Suprapubic skin (tissue), 4 donors: ENCODE measurements around the gene CCT7. TPM values are rescaled to one million over a fixed set of nuclear protein-coding genes. Genes with fewer than 3 reads are reported as not detected.
A peak's percentile ranks its signal among the peaks of the same experiment; 100 is the strongest.

Experiments
- DNase-seq, 2 donors: peaks; one replicate each; pipeline ENCODE4 v3.0.0-alpha.2; 2019; ENCODE audit warnings: low spot score in 2 of 2
- H3K27ac ChIP-seq: fragments of 200-600 bp; sonication (generic); one replicate; pipeline ENCODE4 v1.5.1; 2019
- H3K27me3 ChIP-seq: fragments of 200-600 bp; sonication (generic); one replicate; pipeline ENCODE4 v1.5.1; 2019
- H3K36me3 ChIP-seq: fragments of 200-600 bp; sonication (generic); one replicate; pipeline ENCODE4 v1.5.1; 2019
- H3K4me1 ChIP-seq: fragments of 200-600 bp; sonication (generic); one replicate; pipeline ENCODE4 v1.5.1; 2019
- H3K4me3 ChIP-seq: fragments of 200-600 bp; sonication (generic); one replicate; pipeline ENCODE4 v1.5.1; 2019; ENCODE audit warnings: mild to moderate bottlenecking
- H3K9me3 ChIP-seq: fragments of 200-600 bp; sonication (generic); one replicate; pipeline ENCODE4 v1.5.1; 2019
- CTCF ChIP-seq, 2 donors: fragments of 200-600 bp in 1 of 2; fragments of 450-650 bp in 1 of 2; sonication (generic) in 1 of 2; IDR thresholded peaks; one replicate each; pipeline ENCODE4 v1.5.1; 2016 to 2019; ENCODE audit warnings: antibody characterized with exemption in 2 of 2, mild to moderate bottlenecking in 1 of 2, moderate library complexity in 1 of 2
- EP300 ChIP-seq: sonication (generic); formaldehyde crosslinking; IDR thresholded peaks from one replicate; pipeline ENCODE4 v1.6.1; 2017; ENCODE audit warnings: antibody characterized with exemption
- POLR2A ChIP-seq, 2 donors: fragments of 450-650 bp; IDR thresholded peaks; one replicate each; pipeline ENCODE4 v1.6.1; 2017; ENCODE audit warnings: antibody characterized with exemption in 2 of 2, mild to moderate bottlenecking in 2 of 2, moderate library complexity in 2 of 2
- POLR2AphosphoS5 ChIP-seq, 3 donors: sonication (generic); formaldehyde crosslinking; IDR thresholded peaks; one replicate each; pipeline ENCODE4 v1.6.1; 2017; ENCODE audit warnings: antibody characterized with exemption in 3 of 3
- WGBS: methylation state at CpG from one replicate; pipeline ENCODE4 v1.1.5; 2018; 5-methylcytosine and 5-hydroxymethylcytosine counted together
- total RNA-seq, 4 donors: library from RNA; depleted of rRNA; stranded (reverse); fragments of >200 nt; gene quantifications; one replicate each; pipeline ENCODE4 v1.1.0, GENCODE V29; 2016

Gene CCT7
- total RNA-seq, 4 donors from 2014 or later, result 99.7 to 175 (median 158) TPM

DNA sequence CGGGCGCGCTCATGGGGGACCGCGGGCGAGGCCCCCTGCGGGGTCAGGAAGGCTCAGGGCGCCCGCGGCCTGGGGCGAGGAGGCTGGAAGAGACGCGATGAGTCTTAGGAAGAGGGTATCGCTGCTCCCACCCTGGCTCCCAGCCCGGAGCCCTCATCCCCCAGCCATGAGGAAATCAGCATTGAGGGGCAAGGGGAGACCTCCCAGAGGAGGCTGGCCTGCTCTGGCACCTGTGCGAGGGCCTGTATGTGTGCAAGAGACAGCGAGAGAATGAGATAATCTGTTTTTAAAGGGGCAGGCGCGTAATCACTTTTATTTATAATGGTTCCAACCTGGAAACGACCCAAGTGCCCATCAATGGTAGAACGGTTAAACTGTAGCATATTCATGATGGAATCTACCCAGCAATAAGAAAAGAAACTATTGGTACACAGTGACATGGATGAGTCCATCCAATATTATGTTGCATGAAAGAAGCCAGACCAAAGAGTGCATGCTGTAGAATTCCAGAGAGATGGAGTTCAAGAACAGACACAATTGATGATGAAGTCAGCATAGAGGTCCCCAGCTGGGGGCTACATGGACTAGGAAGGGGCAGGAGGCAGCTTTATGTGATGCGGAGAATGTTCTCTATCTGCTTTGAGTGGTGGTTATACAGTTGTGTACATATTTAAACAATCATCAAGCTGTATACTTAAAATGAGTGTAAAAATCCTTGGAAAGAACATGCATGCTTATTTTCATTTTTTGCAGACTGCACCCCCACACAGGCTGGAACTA, 35.8 kb downstream of the CCT7 start:
- peaks cover 15% of the 10 kb centered on the region for H3K4me1 ChIP-seq
- H3K4me3 ChIP-seq, result peak overlapping the region; percentile 49
- H3K27ac ChIP-seq, result no peak overlapping the region
- H3K27me3 ChIP-seq, result peaks cover 27% of the 10 kb centered on the region
- WGBS, result 36% methylated on average over 9 of the region's 22 CpGs
- TF ChIP-seq POLR2AphosphoS5 (IDR thresholded peaks at IDR 0.05), result no peak
- TF ChIP-seq CTCF (IDR thresholded peaks at IDR 0.05), result no peak
- TF ChIP-seq POLR2A (IDR thresholded peaks at IDR 0.05), result no peak
- TF ChIP-seq EP300, result no peak
- no peaks in the 10 kb centered on the region for H3K36me3 ChIP-seq
- no peaks in the 10 kb centered on the region for H3K9me3 ChIP-seq
- no peak for DNase-seq

GRCh38 chr2:73272270-73272669, 38.2 kb downstream of the CCT7 start:
- H3K9me3 ChIP-seq, result no peaks in the 10 kb centered on the region
- H3K4me1 ChIP-seq, result peaks cover 15% of the 10 kb centered on the region

DNA sequence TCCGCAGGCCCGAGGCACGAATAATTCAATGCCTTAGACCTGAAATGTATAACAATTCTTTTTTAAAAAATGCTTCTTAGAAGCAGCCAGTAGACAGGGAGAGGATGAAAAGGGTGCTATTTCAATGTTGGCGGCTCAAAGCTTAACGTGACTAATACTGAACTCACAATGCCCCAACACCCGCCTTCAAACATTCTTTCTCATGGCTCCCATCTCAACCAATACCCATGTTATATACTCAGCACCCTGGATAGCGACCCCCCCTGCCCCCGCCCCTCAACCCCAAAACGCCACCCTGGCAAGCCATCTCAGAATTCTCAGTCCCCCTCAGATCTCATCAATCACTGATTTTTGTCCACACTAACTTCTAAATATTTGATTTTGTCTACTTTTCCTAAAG, 45.7 kb downstream of the CCT7 start:
- no peak for DNase-seq
- WGBS, result 80% methylated on average over 9 of the region's 9 CpGs
- H3K27me3 ChIP-seq, result peaks cover 9% of the 10 kb centered on the region
- peaks cover 16% of the 10 kb centered on the region for H3K4me1 ChIP-seq
- no peak overlapping the region for H3K27ac ChIP-seq
- no peak overlapping the region for H3K4me3 ChIP-seq
- TF ChIP-seq EP300, result no peak
- no peak for TF ChIP-seq CTCF (IDR thresholded peaks at IDR 0.05)
- TF ChIP-seq POLR2A (IDR thresholded peaks at IDR 0.05), result no peak
- no peak for TF ChIP-seq POLR2AphosphoS5 (IDR thresholded peaks at IDR 0.05)
- no peaks in the 10 kb centered on the region for H3K36me3 ChIP-seq
- H3K9me3 ChIP-seq, result no peaks in the 10 kb centered on the region

More at GRCh38 chr2:73272270-73272669, 38.2 kb downstream of the CCT7 start:
- H3K4me3 ChIP-seq, result no peak overlapping the region
- H3K27ac ChIP-seq, result no peak overlapping the region
- H3K27me3 ChIP-seq, result peaks cover 16% of the 10 kb centered on the region
- DNase-seq, result no peak
- no peaks in the 10 kb centered on the region for H3K36me3 ChIP-seq
- 92% methylated on average over 1 of the region's 1 CpG for WGBS
- no peak for TF ChIP-seq POLR2A (IDR thresholded peaks at IDR 0.05)
- TF ChIP-seq CTCF (IDR thresholded peaks at IDR 0.05), result no peak
- no peak for TF ChIP-seq EP300

- peaks cover 21% of the 10 kb centered on the region for H3K4me1 ChIP-seq
- no peak for DNase-seq
- H3K36me3 ChIP-seq, result no peaks in the 10 kb centered on the region
- no peak overlapping the region for H3K4me3 ChIP-seq
- H3K9me3 ChIP-seq, result no peaks in the 10 kb centered on the region
- TF ChIP-seq CTCF (IDR thresholded peaks at IDR 0.05) (no peak), POLR2AphosphoS5 (IDR thresholded peaks at IDR 0.05) (no peak), POLR2A (IDR thresholded peaks at IDR 0.05) (no peak), EP300 (no peak)
- peaks cover 23% of the 10 kb centered on the region for H3K27me3 ChIP-seq
- no peak overlapping the region for H3K27ac ChIP-seq
Observed at GRCh38 chr2:73281244-73281643, 47.1 kb downstream of the CCT7 start.

- H3K27ac ChIP-seq, result no peak overlapping the region
- WGBS, result 52% methylated on average over 5 of the region's 5 CpGs
- no peaks in the 10 kb centered on the region for H3K36me3 ChIP-seq
- no peak for TF ChIP-seq POLR2AphosphoS5 (IDR thresholded peaks at IDR 0.05)
- no peak for TF ChIP-seq EP300
- TF ChIP-seq POLR2A (IDR thresholded peaks at IDR 0.05), result no peak
- no peak for TF ChIP-seq CTCF (IDR thresholded peaks at IDR 0.05)
- no peak overlapping the region for H3K4me3 ChIP-seq
- H3K9me3 ChIP-seq, result no peaks in the 10 kb centered on the region
- peaks cover 21% of the 10 kb centered on the region for H3K4me1 ChIP-seq
- DNase-seq, result no peak
- peaks cover 36% of the 10 kb centered on the region for H3K27me3 ChIP-seq
Observed at GRCh38 chr2:73282924-73283544, 48.9 kb downstream of the CCT7 start.
